ENCODE measurements around the gene NDUFA11. TPM values are rescaled to one million over a fixed set of nuclear protein-coding genes. Genes with fewer than 3 reads are reported as not detected.

The NDUFA11 gene
- total and polyA plus RNA-seq, 9 of the 15 experiments (the other 6 are each of a cell fraction or from before 2014, with no cell fraction given): 63.3 to 486 (median 274) TPM

DNA sequence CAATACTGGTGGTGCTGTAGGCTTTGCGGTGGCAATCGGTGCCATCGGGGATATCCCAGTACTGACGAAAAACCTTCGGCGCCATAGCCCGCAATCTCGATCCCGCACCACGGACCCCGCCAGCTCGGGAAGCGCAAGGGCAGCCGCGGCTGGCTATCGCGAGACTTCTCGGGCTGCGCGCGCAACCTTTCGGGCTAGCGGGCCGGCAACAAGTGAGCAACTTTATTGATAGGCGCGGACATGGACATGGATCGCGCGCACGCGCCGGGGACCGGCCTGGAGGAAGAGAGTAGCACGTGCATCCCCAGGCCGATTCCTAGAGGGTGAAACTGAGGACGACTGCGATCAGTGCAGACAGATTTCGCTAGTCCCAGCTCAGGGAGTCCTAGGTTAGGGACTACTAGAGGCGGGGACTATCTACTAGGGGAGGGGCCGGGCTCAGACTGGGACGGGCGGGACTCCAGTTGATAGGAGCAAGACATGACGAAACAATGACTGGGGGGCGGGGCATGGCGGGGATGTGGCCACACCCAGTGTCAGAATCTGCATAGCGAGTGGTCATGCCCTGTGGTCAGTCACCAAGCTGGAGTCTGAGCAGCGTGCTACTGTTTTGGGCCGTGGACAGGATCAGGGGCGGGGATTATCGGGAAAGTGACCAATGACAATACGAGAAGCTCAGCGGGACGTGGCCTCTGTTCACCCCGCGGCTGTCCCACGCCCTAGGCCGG, at the start of gene NDUFA11 (continued):
- TF ChIP-seq, protein P1, sequence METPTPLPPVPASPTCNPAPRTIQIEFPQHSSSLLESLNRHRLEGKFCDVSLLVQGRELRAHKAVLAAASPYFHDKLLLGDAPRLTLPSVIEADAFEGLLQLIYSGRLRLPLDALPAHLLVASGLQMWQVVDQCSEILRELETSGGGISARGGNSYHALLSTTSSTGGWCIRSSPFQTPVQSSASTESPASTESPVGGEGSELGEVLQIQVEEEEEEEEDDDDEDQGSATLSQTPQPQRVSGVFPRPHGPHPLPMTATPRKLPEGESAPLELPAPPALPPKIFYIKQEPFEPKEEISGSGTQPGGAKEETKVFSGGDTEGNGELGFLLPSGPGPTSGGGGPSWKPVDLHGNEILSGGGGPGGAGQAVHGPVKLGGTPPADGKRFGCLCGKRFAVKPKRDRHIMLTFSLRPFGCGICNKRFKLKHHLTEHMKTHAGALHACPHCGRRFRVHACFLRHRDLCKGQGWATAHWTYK (CRISPR knock-in tag; IDR thresholded peaks at IDR 0.05): 0 out of 2 replicates have a peak, but pooled peaks have one; percentile 66
- peak; percentile 63; the same call in 1 of the 2 replicates for TF ChIP-seq SOX6 (IDR thresholded peaks at IDR 0.05)
- peak; percentile 82 for TF ChIP-seq ZNF384 (IDR thresholded peaks at IDR 0.05; ENCODE audit: low read depth, low read length)
- TF ChIP-seq, protein P2, sequence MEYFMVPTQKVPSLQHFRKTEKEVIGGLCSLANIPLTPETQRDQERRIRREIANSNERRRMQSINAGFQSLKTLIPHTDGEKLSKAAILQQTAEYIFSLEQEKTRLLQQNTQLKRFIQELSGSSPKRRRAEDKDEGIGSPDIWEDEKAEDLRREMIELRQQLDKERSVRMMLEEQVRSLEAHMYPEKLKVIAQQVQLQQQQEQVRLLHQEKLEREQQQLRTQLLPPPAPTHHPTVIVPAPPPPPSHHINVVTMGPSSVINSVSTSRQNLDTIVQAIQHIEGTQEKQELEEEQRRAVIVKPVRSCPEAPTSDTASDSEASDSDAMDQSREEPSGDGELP (CRISPR knock-in tag; IDR thresholded peaks at IDR 0.05; ENCODE audit: borderline replicate concordance): peak; percentile 93
- peak; percentile 98 for TF ChIP-seq POLR2G (IDR thresholded peaks at IDR 0.05; ENCODE audit: low read depth, low read length)
- TF ChIP-seq ZNF707 (CRISPR knock-in tag; conservative IDR thresholded peaks at IDR 0.05): no peak
- peak; percentile 92 for TF ChIP-seq ATF3 (IDR thresholded peaks at IDR 0.05)
- TF ChIP-seq ATF3 (CRISPR knock-in tag; conservative IDR thresholded peaks at IDR 0.05): peak; percentile 80; the same call in 1 of the 2 replicates
- no peak for TF ChIP-seq IRF9 (tag; IDR thresholded peaks at IDR 0.05)
- TF ChIP-seq, protein P3, sequence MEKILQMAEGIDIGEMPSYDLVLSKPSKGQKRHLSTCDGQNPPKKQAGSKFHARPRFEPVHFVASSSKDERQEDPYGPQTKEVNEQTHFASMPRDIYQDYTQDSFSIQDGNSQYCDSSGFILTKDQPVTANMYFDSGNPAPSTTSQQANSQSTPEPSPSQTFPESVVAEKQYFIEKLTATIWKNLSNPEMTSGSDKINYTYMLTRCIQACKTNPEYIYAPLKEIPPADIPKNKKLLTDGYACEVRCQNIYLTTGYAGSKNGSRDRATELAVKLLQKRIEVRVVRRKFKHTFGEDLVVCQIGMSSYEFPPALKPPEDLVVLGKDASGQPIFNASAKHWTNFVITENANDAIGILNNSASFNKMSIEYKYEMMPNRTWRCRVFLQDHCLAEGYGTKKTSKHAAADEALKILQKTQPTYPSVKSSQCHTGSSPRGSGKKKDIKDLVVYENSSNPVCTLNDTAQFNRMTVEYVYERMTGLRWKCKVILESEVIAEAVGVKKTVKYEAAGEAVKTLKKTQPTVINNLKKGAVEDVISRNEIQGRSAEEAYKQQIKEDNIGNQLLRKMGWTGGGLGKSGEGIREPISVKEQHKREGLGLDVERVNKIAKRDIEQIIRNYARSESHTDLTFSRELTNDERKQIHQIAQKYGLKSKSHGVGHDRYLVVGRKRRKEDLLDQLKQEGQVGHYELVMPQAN (IDR thresholded peaks at IDR 0.05; ENCODE audit: borderline replicate concordance): peak; percentile 90
- TF ChIP-seq ARNT (IDR thresholded peaks at IDR 0.05): peak; percentile 21 to 22; a peak in 2 of 4 replicates
- TF ChIP-seq NFIC (IDR thresholded peaks at IDR 0.05): peak; percentile 46
- TF ChIP-seq, protein P4, sequence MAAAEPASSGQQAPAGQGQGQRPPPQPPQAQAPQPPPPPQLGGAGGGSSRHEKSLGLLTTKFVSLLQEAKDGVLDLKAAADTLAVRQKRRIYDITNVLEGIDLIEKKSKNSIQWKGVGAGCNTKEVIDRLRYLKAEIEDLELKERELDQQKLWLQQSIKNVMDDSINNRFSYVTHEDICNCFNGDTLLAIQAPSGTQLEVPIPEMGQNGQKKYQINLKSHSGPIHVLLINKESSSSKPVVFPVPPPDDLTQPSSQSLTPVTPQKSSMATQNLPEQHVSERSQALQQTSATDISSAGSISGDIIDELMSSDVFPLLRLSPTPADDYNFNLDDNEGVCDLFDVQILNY (CRISPR knock-in tag; IDR thresholded peaks at IDR 0.05): 0 out of 2 replicates have a peak, but pooled peaks have one; percentile 31
- peak; percentile 79 for TF ChIP-seq FIP1L1 (IDR thresholded peaks at IDR 0.05; ENCODE audit: low read depth, low read length, poor library complexity, severe bottlenecking)
- TF ChIP-seq RBFOX2 (IDR thresholded peaks at IDR 0.05; ENCODE audit: low read depth, low read length): peak; percentile 98
- TF ChIP-seq POLR2A (conservative IDR thresholded peaks at IDR 0.05): peak; percentile 90
- TF ChIP-seq ZNF780A (CRISPR knock-in tag; IDR thresholded peaks at IDR 0.05): no peak
- peak; percentile 59; the same call in 1 of the 2 replicates for TF ChIP-seq MTA3 (IDR thresholded peaks at IDR 0.05; ENCODE audit: borderline replicate concordance)
- TF ChIP-seq JUN (IDR thresholded peaks at IDR 0.05; ENCODE audit: borderline replicate concordance, low read depth, low read length): peak; percentile 76; the same call in 1 of the 2 replicates
- no peak for TF ChIP-seq JUN (CRISPR knock-in tag; IDR thresholded peaks at IDR 0.05; ENCODE audit: borderline replicate concordance)
- 0 out of 2 replicates have a peak, but pooled peaks have one; percentile 43 for TF ChIP-seq ZNF668 (CRISPR knock-in tag; IDR thresholded peaks at IDR 0.05)

All from K562 (cell line).